GM23248 (cell line): ENCODE data around the gene NAXD.
"Not testable (repeated sequence)": the region's sequence is repeated elsewhere in the genome, so short reads cannot be mapped to it uniquely, and the experiment has no call there.

Experiments
- EZH2 ChIP-seq: fragments of 200-600 bp; sonication (generic); IDR thresholded peaks from 2 replicates; pipeline ENCODE4 v1.6.1; 2018; ENCODE audit warnings: antibody characterized with exemption, mild to moderate bottlenecking; ENCODE audit not compliant: insufficient read depth, poor library complexity, severe bottlenecking
- EZH2phosphoT487 ChIP-seq: fragments of 200-600 bp; sonication (generic); IDR thresholded peaks from 2 replicates; pipeline ENCODE4 v1.6.1; 2018; ENCODE audit warnings: antibody characterized with exemption, moderate library complexity, mild to moderate bottlenecking, low read depth; ENCODE audit not compliant: insufficient read depth

GRCh38 chr13:110606281-110606680, 9.1 kb upstream of the NAXD start:
- not testable (repeated sequence) for TF ChIP-seq EZH2, EZH2phosphoT487
